Astrocyte of the cerebellum (primary cell): ENCODE data around the gene STON2.

Source experiments
- DNase-seq: peaks from one replicate; pipeline ENCODE4 v3.0.0-alpha.2; 2011; ENCODE audit warnings: low read depth
- H3K4me3 ChIP-seq: 2 replicates; pipeline ENCODE4 v1.5.1; 2011; ENCODE audit warnings: mild to moderate bottlenecking, low read depth, low read length, moderate library complexity
- CTCF ChIP-seq: IDR thresholded peaks from 2 replicates; pipeline ENCODE4 v1.5.1; 2012; ENCODE audit warnings: low read length, low read depth, moderate library complexity, mild to moderate bottlenecking; ENCODE audit errors: missing control alignments
- in situ Hi-C: cut with HindIII; loops from 2 replicates; pipeline ENCODE4 v1.10.0; 2017; ENCODE audit warnings: low sequenced_read_pairs

The STON2 gene

GRCh38 chr14:81298911-81299310 lies 101.2 kb downstream of the STON2 start:
- TF ChIP-seq CTCF = no peak
- DNase-seq = no peak
- H3K4me3 ChIP-seq = no peak overlapping the region
- in situ Hi-C loops = no loop called here

- no peak overlapping the region for H3K4me3 ChIP-seq
- in situ Hi-C loops = no loop called here
- no peak for TF ChIP-seq CTCF
- no peak for DNase-seq
Measured at GRCh38 chr14:81298122-81298521, 102.0 kb downstream of the STON2 start.

GRCh38 chr14:81295958-81296923 lies 103.9 kb downstream of the STON2 start:
- no peak overlapping the region for H3K4me3 ChIP-seq
- DNase-seq = no peak
- no peak for TF ChIP-seq CTCF
- in situ Hi-C loops = no loop called here

GRCh38 chr14:81289516-81289915 lies 110.6 kb downstream of the STON2 start:
- no peak for DNase-seq
- no peak overlapping the region for H3K4me3 ChIP-seq
- in situ Hi-C loops = loop anchor here (5.0 kb wide), 1 partner anchor 103 kb away; no protein-coding TSS in a partner anchor
- TF ChIP-seq CTCF = no peak

GRCh38 chr14:81286574-81287370 lies 113.4 kb downstream of the STON2 start:
- in situ Hi-C loops = loop anchor here (5.0 kb wide), 1 partner anchor 106 kb away; no protein-coding TSS in a partner anchor
- no peak for DNase-seq
- TF ChIP-seq CTCF = no peak
- H3K4me3 ChIP-seq = no peak overlapping the region

- in situ Hi-C loops = loop anchor here (5.0 kb wide), 1 partner anchor 107 kb away; no protein-coding TSS in a partner anchor
- no peak for TF ChIP-seq CTCF
- DNase-seq = no peak
- H3K4me3 ChIP-seq = no peak overlapping the region
Measured at GRCh38 chr14:81285245-81285644, 114.9 kb downstream of the STON2 start.
